Thyroid gland (tissue), 4 donors: ENCODE results near the gene H3-3A. TPM values are rescaled to one million over a fixed set of nuclear protein-coding genes. Genes with fewer than 3 reads are reported as not detected.
"Not testable (repeated sequence)": the region's sequence is repeated elsewhere in the genome, so short reads cannot be mapped to it uniquely, and the experiment has no call there.

Experiments used
- DNase-seq, 2 donors: peaks; one replicate each; pipeline ENCODE4 v3.0.0-alpha.2; 2019
- H3K27ac ChIP-seq, 3 donors: fragments of 200-600 bp; sonication (generic); 1 replicate in 2 of 3; 2 replicates in 1 of 3; pipeline ENCODE4 v1.5.1; 2016 to 2019; ENCODE audit warnings: mild to moderate bottlenecking in 1 of 3, moderate library complexity in 1 of 3
- H3K27me3 ChIP-seq: fragments of 200-600 bp; sonication (generic); one replicate; pipeline ENCODE4 v1.5.1; 2019
- H3K36me3 ChIP-seq, 2 donors: fragments of 200-600 bp; sonication (generic); one replicate each; pipeline ENCODE4 v1.5.1; 2016 to 2019
- H3K4me1 ChIP-seq, 2 donors: fragments of 200-600 bp; sonication (generic); one replicate each; pipeline ENCODE4 v1.5.1; 2017 to 2019
- H3K4me3 ChIP-seq, 3 donors: fragments of 200-600 bp; sonication (generic); replicated peaks in 1 of 3; 1 replicate in 2 of 3; 2 replicates in 1 of 3; pipeline ENCODE4 v1.5.1; 2016; ENCODE audit warnings: mild to moderate bottlenecking in 1 of 3
- H3K9me3 ChIP-seq: fragments of 200-600 bp; sonication (generic); one replicate; pipeline ENCODE4 v1.5.1; 2017
- POLR2A ChIP-seq, 2 donors: fragments of 450-650 bp; IDR thresholded peaks; one replicate each; pipeline ENCODE4 v1.6.1; 2017; ENCODE audit warnings: antibody characterized with exemption in 2 of 2, mild to moderate bottlenecking in 2 of 2, moderate library complexity in 1 of 2
- WGBS, 2 donors: methylation state at CpG; one replicate each; pipeline ENCODE4 v1.1.5; 2017; 5-methylcytosine and 5-hydroxymethylcytosine counted together
- intact Hi-C: fragments of 100-400 bp; cut with DNase I; formaldehyde crosslinking; loops from one replicate; pipeline ENCODE4 v1.15.1; 2023
- total RNA-seq, 4 donors: library from RNA; depleted of rRNA; stranded (reverse); fragments of >200 nt; gene quantifications; one replicate each; pipeline ENCODE4 v1.2.3, GENCODE V29; 2016
- TF ChIP-seq, protein P1 (sequence below), 6 experiments: fragments of 200-600 bp in 3 of 6; fragments of 450-650 bp in 3 of 6; sonication (generic) in 3 of 6; IDR thresholded peaks; one replicate each; pipeline ENCODE4 v1.5.1; 2016 to 2019; ENCODE audit warnings: antibody characterized with exemption in 6 of 6, mild to moderate bottlenecking in 2 of 6, inconsistent platforms in 1 of 6, moderate library complexity in 1 of 6

Gene H3-3A
- total RNA-seq, 4 donors from 2014 or later, result 304 to 610 (median 445) TPM

DNA sequence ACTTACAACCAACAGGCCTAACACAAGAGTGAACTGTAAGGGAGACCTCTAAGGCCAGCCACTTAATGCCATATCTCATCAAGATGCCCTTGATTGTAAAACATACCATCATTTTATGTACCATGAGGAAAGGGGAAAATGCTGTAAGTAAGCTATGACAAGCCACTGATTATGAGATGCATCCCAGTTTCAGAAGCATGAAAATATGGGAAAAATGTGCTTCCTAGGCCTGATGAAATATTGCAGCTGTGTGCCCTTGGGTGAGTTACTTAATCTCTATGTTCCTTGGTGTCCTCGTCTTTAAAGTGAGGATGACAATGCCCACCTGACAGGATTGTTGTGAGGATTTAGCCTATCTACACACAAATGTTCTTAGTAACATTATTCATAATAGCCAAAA, 28.9 kb downstream of the H3-3A start:
- Histone ChIP-seq H3K4me1 (no peaks in the 10 kb centered on the region), H3K27me3 (no peaks in the 10 kb centered on the region), H3K36me3 (no peaks in the 10 kb centered on the region), H3K9me3 (no peaks in the 10 kb centered on the region), H3K4me3 (no peak overlapping the region), H3K27ac (no peak overlapping the region)
- WGBS, 2 donors, result 94 to 100% methylated on average over 1 of the region's 1 CpG
- no peak for DNase-seq
- intact Hi-C loops, result no loop called here
- no peak for TF ChIP-seq POLR2A (IDR thresholded peaks at IDR 0.05)

DNA sequence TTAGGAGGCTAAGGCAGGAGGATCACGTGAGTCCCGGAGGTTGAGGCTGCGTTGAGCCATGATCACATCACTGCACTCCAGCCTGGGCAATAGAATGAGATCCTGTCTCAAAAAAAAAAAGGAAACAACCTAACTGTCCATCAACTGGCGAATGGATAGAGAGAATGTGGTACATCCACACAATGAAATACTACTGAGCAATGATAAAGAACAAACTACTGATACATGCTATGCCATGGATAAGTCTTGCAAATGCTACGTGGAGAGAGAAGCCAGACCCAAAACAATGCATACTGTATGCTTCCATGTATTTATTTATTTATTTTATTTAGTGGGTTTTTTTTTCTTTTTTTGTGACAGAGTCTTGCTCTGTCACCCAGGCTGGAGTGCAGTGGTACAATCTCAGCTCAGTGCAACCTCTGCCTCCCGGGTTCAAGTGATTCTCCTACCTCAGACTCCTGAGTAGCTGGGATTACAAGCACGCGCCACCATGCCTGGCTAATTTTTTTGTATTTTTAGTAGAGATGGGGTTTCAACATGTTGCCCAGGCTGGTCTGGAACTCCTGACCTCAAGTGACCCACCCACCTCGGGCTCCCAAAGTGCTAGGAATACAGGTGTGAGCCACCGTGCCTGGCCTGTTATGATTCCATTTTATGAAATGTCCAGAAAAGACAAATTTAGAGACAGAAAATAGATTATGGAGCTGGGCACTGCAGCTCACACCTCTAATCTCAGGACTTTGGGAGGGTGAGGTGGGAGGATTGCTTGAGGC, 29.7 kb downstream of the H3-3A start:
- intact Hi-C loops, H3K27ac ChIP-seq, H3K4me3 ChIP-seq, DNase-seq, H3K4me1 ChIP-seq, H3K9me3 ChIP-seq, H3K27me3 ChIP-seq, H3K36me3 ChIP-seq: not testable (repeated sequence)
- WGBS, 2 donors, result 93 to 94% methylated on average over 10 of the region's 10 CpGs

DNA sequence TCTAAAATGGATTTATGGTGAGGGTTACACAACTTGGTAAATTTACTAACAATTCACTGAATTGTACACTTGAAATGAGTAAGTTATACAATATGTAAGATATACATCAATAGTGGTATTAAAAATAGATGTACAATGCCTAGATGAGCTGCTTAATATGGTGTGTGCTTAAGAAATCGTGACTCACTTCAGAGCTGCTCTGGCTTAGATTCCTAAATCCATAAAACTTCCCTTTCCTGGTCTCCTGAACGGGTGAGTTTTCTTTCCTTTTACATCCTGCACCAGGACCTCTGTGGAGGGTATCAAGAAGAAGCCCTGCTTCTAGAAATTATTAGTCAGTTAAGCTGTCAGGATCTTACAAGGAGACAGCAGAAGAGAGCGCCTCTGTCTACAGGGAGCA, 30.4 kb downstream of the H3-3A start:
- intact Hi-C loops, result no loop called here
- Histone ChIP-seq H3K4me3 (no peak overlapping the region), H3K27ac (no peak overlapping the region), H3K9me3 (no peaks in the 10 kb centered on the region), H3K36me3 (no peaks in the 10 kb centered on the region), H3K27me3 (no peaks in the 10 kb centered on the region), H3K4me1 (no peaks in the 10 kb centered on the region)
- no peak for DNase-seq
- TF ChIP-seq POLR2A (IDR thresholded peaks at IDR 0.05), result no peak
- TF ChIP-seq, protein P1, sequence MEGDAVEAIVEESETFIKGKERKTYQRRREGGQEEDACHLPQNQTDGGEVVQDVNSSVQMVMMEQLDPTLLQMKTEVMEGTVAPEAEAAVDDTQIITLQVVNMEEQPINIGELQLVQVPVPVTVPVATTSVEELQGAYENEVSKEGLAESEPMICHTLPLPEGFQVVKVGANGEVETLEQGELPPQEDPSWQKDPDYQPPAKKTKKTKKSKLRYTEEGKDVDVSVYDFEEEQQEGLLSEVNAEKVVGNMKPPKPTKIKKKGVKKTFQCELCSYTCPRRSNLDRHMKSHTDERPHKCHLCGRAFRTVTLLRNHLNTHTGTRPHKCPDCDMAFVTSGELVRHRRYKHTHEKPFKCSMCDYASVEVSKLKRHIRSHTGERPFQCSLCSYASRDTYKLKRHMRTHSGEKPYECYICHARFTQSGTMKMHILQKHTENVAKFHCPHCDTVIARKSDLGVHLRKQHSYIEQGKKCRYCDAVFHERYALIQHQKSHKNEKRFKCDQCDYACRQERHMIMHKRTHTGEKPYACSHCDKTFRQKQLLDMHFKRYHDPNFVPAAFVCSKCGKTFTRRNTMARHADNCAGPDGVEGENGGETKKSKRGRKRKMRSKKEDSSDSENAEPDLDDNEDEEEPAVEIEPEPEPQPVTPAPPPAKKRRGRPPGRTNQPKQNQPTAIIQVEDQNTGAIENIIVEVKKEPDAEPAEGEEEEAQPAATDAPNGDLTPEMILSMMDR (IDR thresholded peaks at IDR 0.05), result no peak
- 60 to 61% methylated on average over 3 of the region's 3 CpGs for WGBS, 2 donors

DNA sequence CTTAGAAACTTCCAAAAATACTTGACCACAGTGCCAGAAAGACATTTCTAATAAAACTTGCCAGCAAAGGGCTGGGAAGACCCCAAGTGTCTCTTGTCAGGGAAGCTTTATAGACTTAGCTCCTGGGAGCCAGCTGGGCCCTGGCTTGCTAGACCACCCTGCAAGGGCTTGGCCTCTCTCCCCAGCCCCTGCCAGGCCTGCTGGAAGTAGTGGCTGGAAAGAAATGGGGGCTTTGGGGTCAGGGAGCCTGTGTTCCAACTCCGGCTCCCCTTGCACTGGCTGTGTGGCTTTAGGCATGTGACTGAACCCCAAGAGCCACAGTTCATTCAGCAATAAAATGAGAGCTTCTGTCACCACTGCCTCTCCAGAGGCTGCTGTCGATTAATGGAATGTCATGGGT, 31.1 kb downstream of the H3-3A start:
- Histone ChIP-seq H3K27me3 (no peaks in the 10 kb centered on the region), H3K4me3 (no peak overlapping the region), H3K4me1 (no peaks in the 10 kb centered on the region), H3K36me3 (no peaks in the 10 kb centered on the region), H3K27ac (no peak overlapping the region), H3K9me3 (no peaks in the 10 kb centered on the region)
- intact Hi-C loops, result no loop called here
- TF ChIP-seq POLR2A (IDR thresholded peaks at IDR 0.05), result no peak
- TF ChIP-seq, protein P1 (IDR thresholded peaks at IDR 0.05), result no peak
- WGBS, 2 donors, result 57 to 100% methylated on average over 2 of the region's 2 CpGs
- DNase-seq, result no peak

DNA sequence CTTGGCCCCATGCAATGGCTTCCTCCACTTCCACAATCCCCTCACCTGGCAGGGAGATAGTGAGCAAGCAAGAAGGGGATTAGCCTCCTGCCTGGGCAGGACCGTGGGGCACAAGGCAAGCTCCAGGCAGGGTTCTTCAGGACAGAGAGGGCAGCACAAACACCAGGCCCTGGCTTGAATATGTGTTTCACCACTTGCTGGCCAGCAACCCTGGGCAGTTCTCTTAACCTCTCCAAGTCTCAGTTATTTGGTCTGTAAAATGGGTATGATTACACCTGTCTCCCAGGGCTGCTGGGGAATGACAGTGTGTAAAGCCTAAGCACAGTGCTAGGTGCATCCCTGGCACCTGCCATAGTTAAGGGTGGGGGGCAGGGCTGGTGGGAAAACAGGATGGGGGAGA, 31.9 kb downstream of the H3-3A start:
- no peak for DNase-seq
- Histone ChIP-seq H3K4me3 (no peak overlapping the region), H3K27me3 (no peaks in the 10 kb centered on the region), H3K4me1 (no peaks in the 10 kb centered on the region), H3K36me3 (no peaks in the 10 kb centered on the region), H3K9me3 (no peaks in the 10 kb centered on the region), H3K27ac (no peak overlapping the region)
- intact Hi-C loops, result no loop called here
- TF ChIP-seq, protein P1 (IDR thresholded peaks at IDR 0.05), result no peak
- TF ChIP-seq POLR2A (IDR thresholded peaks at IDR 0.05), result no peak
- 0 to 43% methylated on average over 1 of the region's 1 CpG for WGBS, 2 donors

DNA sequence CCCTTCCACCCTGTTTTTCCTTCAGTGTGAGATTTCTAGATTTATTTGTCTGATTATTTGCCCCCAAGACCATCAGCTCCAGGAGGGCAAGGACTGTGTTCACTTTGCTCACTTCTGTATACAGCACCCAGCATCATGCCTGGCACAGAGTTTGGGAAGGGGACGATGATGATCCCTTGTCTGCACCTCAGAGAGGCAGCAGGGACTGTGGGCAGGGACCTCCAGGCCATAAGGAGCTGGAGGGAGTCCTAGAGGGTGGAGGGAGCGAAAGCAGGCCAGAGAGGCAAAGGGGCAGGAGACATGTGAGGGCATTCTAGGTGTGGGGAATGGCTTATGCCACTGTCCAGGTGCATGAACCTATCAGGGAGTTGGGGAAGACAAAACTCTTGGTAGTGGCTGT, 32.8 kb downstream of the H3-3A start:
- Histone ChIP-seq H3K9me3 (no peaks in the 10 kb centered on the region), H3K36me3 (no peaks in the 10 kb centered on the region), H3K27me3 (no peaks in the 10 kb centered on the region), H3K4me3 (no peak overlapping the region), H3K4me1 (no peaks in the 10 kb centered on the region), H3K27ac (no peak overlapping the region)
- TF ChIP-seq, protein P1 (IDR thresholded peaks at IDR 0.05), result no peak
- TF ChIP-seq POLR2A (IDR thresholded peaks at IDR 0.05), result no peak
- no peak for DNase-seq
- intact Hi-C loops, result no loop called here
- WGBS, 2 donors, result 95 to 100% methylated on average over 2 of the region's 2 CpGs
